HUES64 (cell line): ENCODE measurements around the gene FAM228B.

Experiments used
- H3K27ac ChIP-seq: 2 replicates; pipeline ENCODE4 v1.7.0; 2013; ENCODE audit warnings: low read depth, low read length, inconsistent platforms
- H3K27me3 ChIP-seq: 2 replicates; pipeline ENCODE4 v1.6.1; 2013; ENCODE audit warnings: mild to moderate bottlenecking, low read length; ENCODE audit not compliant: insufficient read depth
- H3K36me3 ChIP-seq: 2 replicates; pipeline ENCODE4 v1.6.1; 2013; ENCODE audit warnings: mild to moderate bottlenecking, low read length; ENCODE audit not compliant: insufficient read depth
- H3K4me1 ChIP-seq: 2 replicates; pipeline ENCODE4 v1.6.1; 2013; ENCODE audit warnings: mild to moderate bottlenecking, low read length, moderate library complexity; ENCODE audit not compliant: insufficient read depth
- H3K4me3 ChIP-seq: 2 replicates; pipeline ENCODE4 v1.5.1; 2013; ENCODE audit warnings: mild to moderate bottlenecking, low read length, moderate library complexity
- H3K9ac ChIP-seq: 2 replicates; pipeline ENCODE4 v1.6.1; 2013; ENCODE audit warnings: mild to moderate bottlenecking, low read depth, low read length
- H3K9me3 ChIP-seq: 2 replicates; pipeline ENCODE4 v1.6.1; 2013; ENCODE audit warnings: low read depth, low read length; ENCODE audit not compliant: insufficient read depth
- WGBS: fragments of 150-250, 120-280 bp; methylation state at CpG from one replicate; pipeline ENCODE4 v1.1.7; 2013; ENCODE audit warnings: missing lambda C conversion rate; 5-methylcytosine and 5-hydroxymethylcytosine counted together

Gene FAM228B

GRCh38 chr2:24204505-24204904, 81.2 kb downstream of the FAM228B start:
- H3K9me3 ChIP-seq, result no peaks in the 10 kb centered on the region
- no peaks in the 10 kb centered on the region for H3K36me3 ChIP-seq
- no peak overlapping the region for H3K9ac ChIP-seq
- no peak overlapping the region for H3K27ac ChIP-seq
- H3K4me1 ChIP-seq, result no peaks in the 10 kb centered on the region
- WGBS, result 94% methylated on average over 12 of the region's 12 CpGs
- no peak overlapping the region for H3K4me3 ChIP-seq
- no peaks in the 10 kb centered on the region for H3K27me3 ChIP-seq

- Histone ChIP-seq H3K36me3 (no peaks in the 10 kb centered on the region), H3K9ac (no peak overlapping the region), H3K4me1 (no peaks in the 10 kb centered on the region), H3K27me3 (no peaks in the 10 kb centered on the region), H3K27ac (no peak overlapping the region), H3K9me3 (no peaks in the 10 kb centered on the region), H3K4me3 (no peak overlapping the region)
- WGBS, result 91% methylated on average over 4 of the region's 4 CpGs
Observed at GRCh38 chr2:24205131-24205530, 81.9 kb downstream of the FAM228B start.

GRCh38 chr2:24206242-24206641, 83.0 kb downstream of the FAM228B start:
- Histone ChIP-seq H3K4me1 (no peaks in the 10 kb centered on the region), H3K27me3 (no peaks in the 10 kb centered on the region), H3K36me3 (no peaks in the 10 kb centered on the region), H3K27ac (no peak overlapping the region), H3K9me3 (no peaks in the 10 kb centered on the region), H3K4me3 (no peak overlapping the region), H3K9ac (no peak overlapping the region)
- 83% methylated on average over 6 of the region's 6 CpGs for WGBS

- no peaks in the 10 kb centered on the region for H3K27me3 ChIP-seq
- 80% methylated on average over 8 of the region's 8 CpGs for WGBS
- no peaks in the 10 kb centered on the region for H3K4me1 ChIP-seq
- H3K9me3 ChIP-seq, result no peaks in the 10 kb centered on the region
- no peak overlapping the region for H3K9ac ChIP-seq
- H3K36me3 ChIP-seq, result no peaks in the 10 kb centered on the region
- H3K27ac ChIP-seq, result no peak overlapping the region
- H3K4me3 ChIP-seq, result no peak overlapping the region
Observed at GRCh38 chr2:24206714-24207113, 83.4 kb downstream of the FAM228B start.

DNA sequence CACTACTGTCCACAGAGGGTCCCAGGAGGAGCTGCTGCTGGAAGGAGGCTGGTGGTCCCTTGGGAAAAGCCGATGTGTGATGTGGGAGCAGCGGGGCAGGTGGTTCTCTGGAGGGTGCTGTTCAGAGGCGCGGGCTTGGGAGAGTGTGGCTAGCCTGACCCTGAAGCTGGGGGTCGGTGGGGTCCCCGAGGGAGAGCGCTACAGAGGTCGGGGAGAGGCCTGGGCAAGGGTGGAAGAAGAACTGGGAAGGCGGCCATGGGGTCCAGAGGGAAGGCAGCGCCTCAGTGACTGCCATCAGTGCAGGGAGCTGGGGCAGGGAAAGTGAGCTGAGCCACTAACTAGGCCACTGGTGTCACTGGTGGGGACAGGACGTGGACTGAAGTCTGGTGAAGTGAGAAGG, 84.1 kb downstream of the FAM228B start:
- no peaks in the 10 kb centered on the region for H3K9me3 ChIP-seq
- no peak overlapping the region for H3K4me3 ChIP-seq
- no peaks in the 10 kb centered on the region for H3K4me1 ChIP-seq
- H3K27ac ChIP-seq, result no peak overlapping the region
- H3K27me3 ChIP-seq, result no peaks in the 10 kb centered on the region
- 84% methylated on average over 11 of the region's 11 CpGs for WGBS
- H3K9ac ChIP-seq, result no peak overlapping the region
- no peaks in the 10 kb centered on the region for H3K36me3 ChIP-seq

DNA sequence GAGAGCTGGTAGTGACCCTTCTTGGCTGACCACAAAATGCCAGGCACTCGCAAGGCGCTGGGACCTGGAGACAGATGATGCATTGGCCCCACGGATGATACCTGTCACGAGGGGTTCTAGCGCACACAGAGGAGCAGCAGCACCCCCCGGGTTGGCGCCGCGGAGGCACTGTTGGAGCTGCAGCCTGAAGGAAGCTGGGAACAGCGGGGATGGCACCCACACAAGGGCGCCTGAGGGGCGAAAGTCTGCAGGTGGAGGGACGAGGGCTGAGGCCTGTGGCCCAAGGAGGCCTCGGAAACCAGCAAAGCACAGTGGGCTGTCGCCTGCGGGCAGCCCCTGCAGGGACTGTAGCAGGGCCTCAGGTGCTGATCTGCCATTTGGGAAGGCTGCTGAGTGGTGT, 85.2 kb downstream of the FAM228B start:
- Histone ChIP-seq H3K27ac (no peak overlapping the region), H3K9me3 (no peaks in the 10 kb centered on the region), H3K4me1 (no peaks in the 10 kb centered on the region), H3K4me3 (no peak overlapping the region), H3K27me3 (no peaks in the 10 kb centered on the region), H3K9ac (no peak overlapping the region), H3K36me3 (no peaks in the 10 kb centered on the region)
- 94% methylated on average over 16 of the region's 16 CpGs for WGBS

- Histone ChIP-seq H3K27me3 (no peaks in the 10 kb centered on the region), H3K9ac (no peak overlapping the region), H3K9me3 (no peaks in the 10 kb centered on the region), H3K27ac (no peak overlapping the region), H3K4me3 (no peak overlapping the region), H3K36me3 (no peaks in the 10 kb centered on the region), H3K4me1 (no peaks in the 10 kb centered on the region)
- WGBS, result 94% methylated on average over 17 of the region's 17 CpGs
Observed at GRCh38 chr2:24209389-24210105, 86.3 kb downstream of the FAM228B start.

DNA sequence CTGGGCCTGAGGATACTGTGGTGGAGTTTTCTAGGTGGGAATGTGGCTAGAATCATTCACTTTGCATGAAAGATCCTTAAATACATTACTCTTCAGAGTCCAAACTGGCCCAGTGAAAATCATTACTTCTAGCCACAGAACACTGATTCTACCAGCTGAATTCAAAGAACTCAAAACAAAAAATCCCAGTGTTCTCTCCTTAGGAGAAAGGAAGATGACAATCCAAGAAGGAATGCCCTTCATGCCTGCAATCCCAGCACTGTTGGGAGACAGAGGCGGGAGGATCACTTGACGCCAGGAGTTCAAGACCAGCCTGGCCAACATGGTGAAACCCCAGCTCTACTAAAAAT, 86.8 kb downstream of the FAM228B start:
- no peak overlapping the region for H3K9ac ChIP-seq

GRCh38 chr2:24210723-24211122, 87.5 kb downstream of the FAM228B start:
- no peak overlapping the region for H3K9ac ChIP-seq
- no peaks in the 10 kb centered on the region for H3K9me3 ChIP-seq
- H3K36me3 ChIP-seq, result no peaks in the 10 kb centered on the region
- no peak overlapping the region for H3K27ac ChIP-seq
- no peak overlapping the region for H3K4me3 ChIP-seq
- WGBS, result 96% methylated on average over 21 of the region's 21 CpGs
- no peaks in the 10 kb centered on the region for H3K4me1 ChIP-seq
- no peaks in the 10 kb centered on the region for H3K27me3 ChIP-seq

More for the DNA sequence above, 86.8 kb downstream of the FAM228B start:
- WGBS, result 97% methylated on average over 2 of the region's 2 CpGs
- Histone ChIP-seq H3K36me3 (no peaks in the 10 kb centered on the region), H3K9me3 (no peaks in the 10 kb centered on the region), H3K27ac (no peak overlapping the region), H3K4me1 (no peaks in the 10 kb centered on the region), H3K4me3 (no peak overlapping the region), H3K27me3 (no peaks in the 10 kb centered on the region)

DNA sequence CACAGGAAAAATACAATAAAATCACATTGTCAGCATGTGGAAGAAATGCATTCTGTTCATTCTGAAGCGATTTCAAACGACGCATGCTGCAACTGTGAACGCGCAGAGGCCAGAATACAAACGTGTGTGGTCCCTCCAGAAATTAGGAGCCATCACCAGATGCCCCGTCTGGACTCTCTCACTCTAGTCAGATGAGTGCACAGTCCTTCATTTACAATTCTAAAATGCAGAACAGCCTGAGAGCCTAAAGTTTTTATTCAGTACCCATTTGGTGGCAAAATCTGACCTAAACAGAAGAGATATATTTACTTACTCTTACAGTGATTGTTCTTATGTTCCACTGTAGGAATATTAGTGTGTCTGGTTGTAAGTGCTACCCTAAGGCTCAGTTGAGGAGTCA, 88.1 kb downstream of the FAM228B start:
- Histone ChIP-seq H3K9ac (no peak overlapping the region), H3K27me3 (no peaks in the 10 kb centered on the region), H3K4me1 (no peaks in the 10 kb centered on the region), H3K9me3 (no peaks in the 10 kb centered on the region), H3K4me3 (no peak overlapping the region), H3K36me3 (no peaks in the 10 kb centered on the region), H3K27ac (no peak overlapping the region)
- WGBS, result 78% methylated on average over 7 of the region's 7 CpGs

GRCh38 chr2:24214880-24215279, 91.6 kb downstream of the FAM228B start:
- no peak overlapping the region for H3K4me3 ChIP-seq
- H3K9me3 ChIP-seq, result no peaks in the 10 kb centered on the region
- H3K4me1 ChIP-seq, result no peaks in the 10 kb centered on the region
- no peak overlapping the region for H3K27ac ChIP-seq
- 97% methylated on average over 3 of the region's 3 CpGs for WGBS
- H3K36me3 ChIP-seq, result no peaks in the 10 kb centered on the region
- no peak overlapping the region for H3K9ac ChIP-seq
- no peaks in the 10 kb centered on the region for H3K27me3 ChIP-seq
